Myocyte (in vitro differentiated cells): ENCODE data around the gene TCP10L. TPM values are rescaled to one million over a fixed set of nuclear protein-coding genes. Genes with fewer than 3 reads are reported as not detected.

Experiments
- DNase-seq: peaks from one replicate; pipeline ENCODE4 v3.0.0-alpha.2; 2012; ENCODE audit warnings: low read depth
- total RNA-seq: library from RNA; depleted of rRNA; stranded (reverse); fragments of >200 nt; gene quantifications from 2 replicates; pipeline ENCODE4 v1.2.3, GENCODE V29; 2014

Gene TCP10L
- total RNA-seq, 1 donor from 2014 or later = 3.3 TPM

DNA sequence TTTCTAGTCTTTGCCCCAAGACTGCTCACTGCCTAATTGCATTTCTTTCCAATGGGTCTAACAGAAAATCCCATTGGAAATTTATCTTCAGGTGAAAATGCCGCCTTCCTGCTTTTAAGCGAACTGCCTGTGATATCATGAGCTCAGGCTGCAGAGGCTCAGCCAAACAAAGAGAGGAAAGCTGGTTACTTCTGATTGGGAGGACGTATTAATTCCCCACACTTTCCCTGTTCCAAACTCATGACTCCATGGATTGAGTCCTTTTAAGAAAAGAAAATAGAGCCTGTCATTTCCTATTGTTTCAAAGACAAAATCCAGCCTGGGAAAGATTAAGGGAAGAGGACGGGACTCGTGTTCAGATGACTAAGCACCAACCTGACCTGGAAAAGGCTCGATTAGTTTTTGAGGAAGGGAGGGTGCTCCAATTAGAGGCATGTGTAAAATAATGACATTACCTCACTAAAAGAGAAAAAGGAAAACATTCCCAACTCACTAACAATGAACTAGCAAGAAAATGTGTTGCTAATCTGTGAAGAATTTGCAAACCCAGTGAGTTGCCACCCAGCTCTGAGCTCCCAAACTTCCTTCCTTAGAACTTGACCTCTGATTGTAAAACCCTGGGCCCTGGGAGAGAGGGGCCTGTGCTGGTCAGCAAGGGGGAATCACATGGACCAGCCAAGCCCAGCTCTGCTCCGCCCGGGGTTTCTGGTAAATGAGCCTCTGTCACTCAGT lies 61.2 kb downstream of the TCP10L start:
- peak; percentile 13 for DNase-seq

Other genes with a start within 250 kb of the TCP10L start
- gene URB1, start 192.5 kb downstream of the TCP10L start, total RNA-seq = 42.1 and 42.8 TPM in 2 replicates
- 1.0 and 1.9 TPM in 2 replicates for gene EVA1C, start 172.8 kb downstream of the TCP10L start, total RNA-seq
- gene CFAP298, start 26.9 kb upstream of the TCP10L start, total RNA-seq = 55.5 and 71.4 TPM in 2 replicates
- gene SYNJ1, start 142.5 kb upstream of the TCP10L start, total RNA-seq = 4.1 and 11.5 TPM in 2 replicates
- gene PAXBP1, start 186.2 kb upstream of the TCP10L start, total RNA-seq = 28.5 and 29.6 TPM in 2 replicates